HG03039 (cell line): ENCODE measurements around the gene HLA-DMA.
"Not testable (repeated sequence)": the region's sequence is repeated elsewhere in the genome, so short reads cannot be mapped to it uniquely, and the experiment has no call there.

Experiments
- ATAC-seq: cut with Tn5 transposase; IDR thresholded peaks from one replicate; pipeline ENCODE4 v1.9.1; 2021; ENCODE audit warnings: mild to moderate bottlenecking, moderate library complexity; ENCODE audit not compliant: unreplicated experiment

HLA-DMA gene

GRCh38 chr6:32954986-32955802, 2.3 kb upstream of the HLA-DMA start:
- no peak for ATAC-seq

- ATAC-seq, result no peak
These were observed 1.4 kb upstream of the HLA-DMA start for GRCh38 chr6:32954267-32954666.

- ATAC-seq, result no peak
These were observed 878 bp upstream of the HLA-DMA start for GRCh38 chr6:32953775-32954174.

- no peak for ATAC-seq
These were observed 2.4 kb downstream of the HLA-DMA start for GRCh38 chr6:32950449-32950848.

- ATAC-seq, result no peak
These were observed 2.9 kb downstream of the HLA-DMA start for GRCh38 chr6:32950010-32950409.

- no peak for ATAC-seq
These were observed 3.8 kb downstream of the HLA-DMA start for GRCh38 chr6:32949113-32949512.

- no peak for ATAC-seq
These were observed 5.1 kb downstream of the HLA-DMA start for GRCh38 chr6:32947552-32948465.

GRCh38 chr6:32946893-32947292, 6.0 kb downstream of the HLA-DMA start:
- no peak for ATAC-seq

- ATAC-seq, result no peak
These were observed 6.9 kb downstream of the HLA-DMA start for GRCh38 chr6:32945953-32946352.

- ATAC-seq, result no peak
These were observed 7.7 kb downstream of the HLA-DMA start for GRCh38 chr6:32945108-32945760.

GRCh38 chr6:32943864-32944649, 8.8 kb downstream of the HLA-DMA start:
- ATAC-seq, result peak; percentile 42

- ATAC-seq, result not testable (repeated sequence)
These were observed 10.3 kb downstream of the HLA-DMA start for GRCh38 chr6:32942555-32943123.

- ATAC-seq, result peak; percentile 41
These were observed 11.6 kb downstream of the HLA-DMA start for GRCh38 chr6:32941214-32941768.

GRCh38 chr6:32940656-32941213, 12.2 kb downstream of the HLA-DMA start, which contains the start of gene HLA-DMB:
TSS of gene HLA-DMB (minus strand) at chr6:32941028. CDS start at chr6:32940807, 221 bp downstream.
- ATAC-seq, result no peak

- no peak for ATAC-seq
These were observed 14.4 kb downstream of the HLA-DMA start for GRCh38 chr6:32938494-32938893.

GRCh38 chr6:32937230-32937633, 15.7 kb downstream of the HLA-DMA start:
- no peak for ATAC-seq

- ATAC-seq, result no peak
These were observed 16.4 kb downstream of the HLA-DMA start for GRCh38 chr6:32936239-32937152.

GRCh38 chr6:32935551-32936238, 17.2 kb downstream of the HLA-DMA start:
- ATAC-seq, result no peak
